Measurements from ENCODE around the gene THG1L. TPM values are rescaled to one million over a fixed set of nuclear protein-coding genes. Genes with fewer than 3 reads are reported as not detected.
"Not testable (repeated sequence)": the region's sequence is repeated elsewhere in the genome, so short reads cannot be mapped to it uniquely, and the experiment has no call there.

THG1L gene
- total RNA-seq (2014; rRNA removed; shearing (Covaris generic)): 6.1 and 14.4 TPM in 2 replicates

DNA sequence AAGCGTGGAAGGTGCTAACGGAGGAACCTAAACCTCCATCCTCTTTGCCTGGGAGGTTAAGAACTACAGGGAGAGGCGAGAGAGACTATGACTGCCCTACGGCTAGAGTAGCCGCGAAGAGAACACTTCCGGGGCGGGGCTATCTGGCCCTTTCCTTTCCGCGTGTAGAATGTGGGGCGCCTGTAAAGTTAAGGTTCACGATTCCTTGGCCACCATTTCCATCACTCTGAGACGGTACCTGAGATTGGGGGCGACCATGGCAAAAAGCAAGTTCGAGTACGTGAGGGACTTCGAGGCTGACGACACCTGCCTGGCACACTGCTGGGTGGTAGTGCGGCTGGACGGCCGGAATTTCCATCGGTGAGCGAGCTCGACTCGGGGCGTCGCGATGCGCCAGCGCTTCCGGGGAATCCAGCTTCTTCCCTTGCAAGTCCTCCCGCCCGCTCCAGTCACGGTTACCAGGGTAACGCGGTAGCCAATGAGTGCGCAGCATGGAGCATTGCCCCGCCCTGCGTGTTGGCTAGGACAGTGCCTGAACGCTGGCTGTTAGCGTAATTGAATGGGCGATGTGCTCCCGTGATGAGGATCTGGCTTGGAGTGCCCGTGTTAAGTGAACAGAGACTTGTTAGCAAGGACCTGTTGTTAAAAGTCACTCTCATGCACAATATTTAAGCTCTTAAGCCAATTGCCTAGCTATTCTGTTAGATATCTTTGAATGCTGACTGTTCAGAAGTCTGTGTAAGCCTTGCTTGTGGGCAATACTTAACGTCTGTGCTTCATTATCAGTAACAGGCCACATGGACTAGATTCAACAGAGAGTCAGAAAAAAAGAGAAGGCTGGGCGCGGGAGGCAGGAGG, at the start of gene THG1L:
THG1L (plus strand) TSS at position 149 of the 858 bp plus-strand sequence; CDS start at position 170, 21 bp downstream.
- DNase-seq (ENCODE audit: low read depth): peak; percentile 98

DNA sequence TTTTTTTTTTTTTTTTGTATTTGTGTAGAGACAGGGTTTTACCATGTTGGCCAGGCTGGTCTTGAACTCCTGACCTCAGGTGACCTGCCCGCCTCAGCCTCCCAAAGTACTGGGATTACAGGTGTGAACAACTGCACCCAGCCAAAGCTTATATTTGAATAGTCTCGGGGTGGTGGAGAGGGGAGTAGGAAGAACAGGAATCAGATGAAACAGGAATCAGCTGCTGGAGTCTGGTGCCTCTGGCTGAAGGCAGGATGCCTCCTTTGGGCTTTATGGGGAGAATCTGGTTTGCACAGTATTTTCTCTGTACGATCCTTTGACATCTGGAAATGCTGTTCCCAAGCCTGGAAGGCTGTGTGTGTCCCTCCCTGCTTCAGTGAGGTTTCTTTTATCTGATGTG, 49.0 kb upstream of the THG1L start:
- DNase-seq (ENCODE audit: low read depth): no peak

DNA sequence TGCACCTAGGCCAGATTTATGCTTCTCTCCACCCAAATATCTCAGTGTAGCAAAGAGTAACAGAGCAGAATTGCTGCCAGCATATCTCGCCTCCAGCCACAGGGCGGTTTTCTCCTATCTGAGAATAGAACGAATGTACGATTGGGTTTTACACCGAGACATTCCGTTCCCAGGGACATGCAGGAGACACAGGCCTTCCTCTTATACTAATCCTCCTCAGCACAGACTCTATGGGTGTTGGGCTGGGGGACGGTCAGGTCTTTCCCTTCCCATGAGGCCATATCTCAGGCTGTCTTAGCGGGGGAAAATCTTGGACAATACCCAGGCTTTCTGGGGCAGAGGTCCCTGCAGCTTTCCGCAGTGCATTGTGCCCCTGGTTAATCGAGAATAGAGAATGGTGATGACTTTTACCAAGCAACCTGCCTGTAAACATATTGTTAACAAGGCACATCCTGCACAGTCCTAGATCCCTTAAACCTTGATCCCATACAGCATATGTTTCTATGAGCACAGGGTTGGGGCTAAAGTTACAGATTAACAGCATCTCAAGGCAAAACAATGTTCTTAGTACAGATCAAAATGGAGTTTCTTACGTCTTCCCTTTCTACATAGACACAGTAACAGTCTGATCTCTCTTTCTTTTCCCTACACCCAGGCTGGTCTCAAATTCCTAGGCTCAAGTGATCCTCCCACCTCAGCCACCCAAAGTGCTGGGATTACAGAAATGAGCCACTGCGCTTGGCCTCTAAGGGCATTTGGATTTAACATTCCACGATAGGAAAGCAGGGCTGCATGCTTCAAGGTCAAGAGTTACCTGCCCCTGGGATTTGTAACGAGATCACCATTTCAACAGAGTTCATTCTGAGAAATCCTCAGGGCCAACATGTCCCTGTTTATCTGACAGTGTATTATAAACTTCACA, 44.7 kb upstream of the THG1L start:
- not testable (repeated sequence) for DNase-seq (ENCODE audit: low read depth)

DNA sequence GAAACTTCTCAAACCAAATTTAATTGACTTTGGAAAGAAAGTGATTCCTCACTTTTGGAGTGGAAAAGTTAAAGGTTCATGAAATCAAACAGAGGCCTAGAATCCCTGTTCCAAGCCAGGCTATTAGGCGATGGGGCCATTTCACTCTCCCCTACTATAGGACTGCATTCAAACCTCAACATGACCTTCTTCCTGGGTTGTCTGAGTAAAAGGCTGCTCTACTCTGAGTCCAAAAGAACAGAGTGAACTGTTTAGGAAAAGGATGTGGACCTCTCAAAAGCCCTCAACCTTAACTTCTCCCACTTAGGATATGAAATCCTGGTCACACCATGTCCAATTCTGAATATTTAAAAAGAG, 44.0 kb upstream of the THG1L start:
- DNase-seq (ENCODE audit: low read depth): no peak

DNA sequence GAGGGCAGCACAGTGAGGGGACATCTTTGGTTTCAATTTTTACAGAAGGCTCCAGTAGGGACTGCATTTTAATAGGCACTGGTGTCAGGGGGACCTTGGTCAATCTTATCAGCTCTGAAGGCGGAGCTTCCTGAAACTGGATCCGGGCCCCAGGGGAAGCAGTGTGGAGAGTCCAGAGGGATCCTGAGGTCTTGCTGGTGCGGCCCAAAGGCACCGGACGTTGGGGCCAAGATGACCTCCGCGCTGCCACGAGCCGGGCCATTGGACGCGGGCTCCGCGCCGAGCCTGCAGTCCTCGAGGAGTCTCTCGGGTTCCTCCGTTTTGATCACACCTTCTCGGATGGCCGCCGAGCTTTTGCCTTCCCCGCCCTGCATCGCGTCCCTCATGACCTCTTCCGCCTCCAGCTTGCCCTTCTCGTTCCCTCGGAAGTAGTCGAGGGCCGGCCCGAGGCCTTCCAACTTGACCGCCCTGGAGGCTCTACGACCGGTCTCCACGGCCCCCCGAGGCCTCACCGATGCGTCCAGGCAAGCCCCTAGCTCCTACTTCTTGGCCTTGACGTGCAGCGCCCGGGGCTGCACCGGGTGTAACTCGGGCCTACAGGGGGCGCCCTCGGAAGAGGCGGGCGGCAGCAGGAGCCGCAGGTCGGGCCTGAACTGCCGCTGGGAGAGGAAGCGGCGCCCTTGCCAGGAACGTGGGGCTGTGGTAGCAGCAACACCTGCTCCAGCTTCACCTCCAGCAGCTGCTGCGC, 41.1 kb upstream of the THG1L start:
- no peak for DNase-seq (ENCODE audit: low read depth)

DNA sequence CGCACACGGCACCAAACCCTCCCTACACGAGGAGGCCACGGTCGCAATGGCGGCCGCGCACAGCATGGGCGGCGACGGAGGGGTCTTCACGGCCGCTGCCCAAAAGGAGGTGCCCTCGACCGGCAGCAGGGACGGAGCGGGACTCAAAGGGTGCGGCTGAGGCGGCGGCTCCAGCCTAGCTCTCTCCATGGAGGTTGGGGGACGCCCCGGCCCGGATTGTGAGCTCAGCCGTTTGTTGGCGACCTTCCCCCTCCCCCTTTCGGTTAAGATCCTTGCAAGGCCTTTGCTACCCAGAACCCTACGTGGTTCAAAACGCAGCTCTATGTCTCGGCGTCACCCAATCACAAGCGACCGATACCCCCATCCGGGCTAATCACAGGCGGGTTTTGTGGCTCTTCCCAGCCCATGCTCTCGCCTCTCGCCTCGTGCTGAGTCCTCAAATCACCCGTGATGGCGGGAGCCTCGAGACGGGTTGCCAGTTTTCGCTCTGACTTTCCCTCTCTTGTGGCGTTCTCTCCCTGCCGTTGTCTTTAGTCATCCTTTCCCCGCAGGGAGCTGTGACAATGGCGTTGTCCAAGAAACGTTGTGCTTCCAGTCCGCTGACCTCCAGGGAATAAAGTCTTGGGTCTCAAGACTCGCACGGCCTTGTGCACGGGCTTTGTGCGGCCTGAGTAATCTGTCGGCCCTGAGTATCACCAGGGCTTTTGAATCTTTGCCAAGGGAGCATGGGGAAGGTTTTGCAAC, 40.4 kb upstream of the THG1L start:
- DNase-seq (ENCODE audit: low read depth): no peak

DNA sequence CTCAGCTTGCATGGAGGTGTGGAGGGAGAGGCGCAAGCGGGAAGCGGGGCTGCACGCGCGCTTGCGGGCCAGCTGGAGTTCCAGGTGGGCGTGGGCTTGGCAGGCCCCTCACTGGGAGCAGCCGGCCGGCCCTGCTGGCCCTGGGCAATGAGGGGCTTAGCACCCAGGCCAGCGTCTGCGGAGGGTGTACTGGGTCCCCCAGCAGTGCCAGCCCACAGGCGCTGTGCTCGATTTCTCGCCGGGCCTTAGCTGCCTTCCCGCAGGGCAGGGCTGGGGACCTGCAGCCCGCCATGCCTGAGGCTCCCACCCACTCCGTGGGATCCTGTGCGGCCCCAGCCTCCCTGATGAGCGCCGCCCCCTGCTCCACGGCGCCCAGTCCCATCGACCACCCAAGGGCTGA, 37.4 kb upstream of the THG1L start:
- DNase-seq (ENCODE audit: low read depth): not testable (repeated sequence)

DNA sequence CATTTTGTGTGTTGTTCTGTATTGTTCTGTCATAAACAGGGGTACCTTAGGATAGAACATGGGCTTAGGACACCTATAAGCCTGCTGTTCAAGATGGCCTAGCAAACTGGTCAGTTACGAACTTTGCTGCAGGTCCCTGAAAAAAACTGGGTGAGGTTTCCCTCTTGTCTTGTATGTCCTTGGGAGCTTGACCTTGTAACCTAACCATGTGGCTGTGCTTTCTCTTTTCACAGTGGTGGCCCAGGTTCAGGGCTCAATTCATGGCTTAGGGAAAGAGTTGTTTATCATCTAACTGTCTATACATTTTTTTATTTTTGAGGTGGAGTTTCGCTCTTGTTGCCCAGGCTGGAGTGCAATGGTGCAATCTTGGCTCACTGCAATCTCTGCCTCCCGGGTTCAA, 35.1 kb upstream of the THG1L start:
- not testable (repeated sequence) for DNase-seq (ENCODE audit: low read depth)

DNA sequence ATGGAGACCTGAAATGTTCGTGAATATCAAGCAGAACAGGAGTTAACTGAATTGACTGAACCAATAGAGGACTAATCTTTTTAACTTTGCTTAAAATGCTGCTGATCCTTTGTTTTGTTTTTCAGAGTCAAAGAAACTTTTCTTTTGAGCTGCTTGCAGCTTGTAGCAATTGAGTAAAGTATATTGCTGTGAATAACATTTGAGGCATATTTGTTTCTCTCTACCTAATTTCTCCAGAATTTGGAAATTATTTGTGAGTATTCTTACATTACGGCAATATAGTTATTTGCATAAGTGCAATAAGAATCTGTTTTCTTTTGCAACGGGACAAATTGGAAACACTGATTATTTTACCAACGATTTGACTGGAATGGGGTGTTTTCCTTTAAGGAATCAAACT, 32.5 kb upstream of the THG1L start:
- not testable (repeated sequence) for DNase-seq (ENCODE audit: low read depth)

DNA sequence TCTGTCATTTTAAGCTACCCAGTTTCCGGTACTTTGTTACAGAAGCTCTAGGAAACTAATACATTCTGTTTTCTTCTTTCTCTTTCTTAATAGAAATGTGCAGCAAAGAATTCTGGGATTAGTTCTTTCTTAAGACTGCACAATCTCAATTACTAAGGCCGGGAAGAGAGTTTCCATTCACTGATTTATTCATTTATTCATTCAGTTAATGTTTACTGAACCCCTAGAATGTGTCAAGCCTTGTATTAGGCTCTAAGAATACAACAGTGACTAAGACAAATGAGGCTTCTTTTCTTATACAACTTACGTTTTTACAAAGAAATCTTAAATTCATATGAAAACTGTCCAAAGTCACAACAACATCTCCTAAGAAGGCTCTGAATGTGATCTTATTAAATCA, 27.5 kb upstream of the THG1L start:
- DNase-seq (ENCODE audit: low read depth): no peak

DNA sequence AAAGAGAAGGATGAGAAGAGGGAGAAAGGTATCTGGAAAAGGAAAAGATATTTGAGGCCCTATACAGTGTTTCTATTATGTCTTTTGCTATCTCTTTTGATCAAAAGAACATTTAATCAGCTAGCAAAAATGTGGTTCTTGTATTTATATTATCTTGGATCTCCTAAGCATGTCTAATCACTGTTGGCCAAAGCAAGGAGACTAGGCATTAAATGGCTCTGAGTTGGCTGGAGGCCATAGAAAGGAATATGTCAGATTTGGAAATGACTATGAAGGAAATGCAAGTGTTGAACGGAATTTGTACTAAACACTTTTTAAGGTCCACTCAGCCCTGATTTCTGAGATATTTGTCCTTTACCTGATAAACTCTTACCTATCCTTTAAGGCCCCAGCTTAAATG, 22.4 kb upstream of the THG1L start:
- DNase-seq (ENCODE audit: low read depth): peak; percentile 79

DNA sequence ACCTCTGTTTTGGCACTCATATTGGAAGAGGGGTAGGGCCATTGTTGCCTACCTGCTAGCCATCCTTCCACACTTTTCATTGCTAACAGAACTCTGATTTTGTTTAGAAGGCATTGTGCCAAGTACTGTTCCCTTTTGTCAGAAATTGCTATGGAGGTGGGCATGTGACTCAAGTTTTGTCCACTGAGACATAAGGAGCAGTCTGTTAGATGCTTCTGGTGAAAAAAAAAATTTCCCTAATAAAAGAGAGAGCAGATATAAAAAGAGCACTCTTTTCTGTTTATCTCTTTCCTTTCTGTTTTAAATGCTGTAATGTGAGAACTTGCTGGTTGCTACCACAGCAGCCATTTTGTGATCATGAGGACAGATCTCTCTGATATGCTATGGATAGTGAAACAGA, 21.9 kb upstream of the THG1L start:
- DNase-seq (ENCODE audit: low read depth): peak; percentile 10

DNA sequence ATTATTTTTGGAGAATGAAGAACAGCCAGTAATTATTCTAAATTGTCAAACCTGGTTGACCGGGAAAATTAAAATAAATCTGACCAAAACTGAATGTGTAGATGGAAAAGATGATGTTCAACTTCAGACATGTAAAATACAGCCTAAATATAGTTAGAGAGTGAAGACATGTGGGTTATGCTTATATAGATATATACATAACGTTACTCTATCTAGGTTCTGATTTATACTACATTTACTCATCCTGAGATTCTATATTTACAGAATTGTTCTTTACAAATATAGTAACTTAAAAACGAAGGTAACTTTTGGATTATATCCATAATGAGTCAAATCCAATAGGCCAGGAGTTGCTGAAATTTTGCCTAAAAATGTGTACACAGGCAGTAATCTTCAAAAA, 20.8 kb upstream of the THG1L start:
- no peak for DNase-seq (ENCODE audit: low read depth)

DNA sequence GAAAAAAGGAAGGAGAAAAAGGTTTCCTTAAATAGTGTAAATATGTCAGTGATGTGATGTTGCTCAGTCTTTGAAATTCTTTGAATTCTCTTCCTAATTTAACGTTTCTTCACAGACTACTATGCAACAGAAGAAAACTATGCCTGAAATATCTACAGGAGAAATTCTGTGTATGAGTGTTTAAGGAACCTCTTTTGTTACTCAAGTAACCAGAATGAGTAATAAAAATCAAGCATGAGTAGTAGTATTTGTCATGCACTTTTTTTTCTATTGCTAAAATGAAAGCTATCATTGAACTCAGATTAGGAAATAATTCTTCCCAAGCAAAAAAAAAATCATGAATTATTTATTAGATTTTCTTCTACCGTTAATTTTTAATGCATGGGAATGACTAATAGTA, 20.3 kb upstream of the THG1L start:
- DNase-seq (ENCODE audit: low read depth): peak; percentile 67

DNA sequence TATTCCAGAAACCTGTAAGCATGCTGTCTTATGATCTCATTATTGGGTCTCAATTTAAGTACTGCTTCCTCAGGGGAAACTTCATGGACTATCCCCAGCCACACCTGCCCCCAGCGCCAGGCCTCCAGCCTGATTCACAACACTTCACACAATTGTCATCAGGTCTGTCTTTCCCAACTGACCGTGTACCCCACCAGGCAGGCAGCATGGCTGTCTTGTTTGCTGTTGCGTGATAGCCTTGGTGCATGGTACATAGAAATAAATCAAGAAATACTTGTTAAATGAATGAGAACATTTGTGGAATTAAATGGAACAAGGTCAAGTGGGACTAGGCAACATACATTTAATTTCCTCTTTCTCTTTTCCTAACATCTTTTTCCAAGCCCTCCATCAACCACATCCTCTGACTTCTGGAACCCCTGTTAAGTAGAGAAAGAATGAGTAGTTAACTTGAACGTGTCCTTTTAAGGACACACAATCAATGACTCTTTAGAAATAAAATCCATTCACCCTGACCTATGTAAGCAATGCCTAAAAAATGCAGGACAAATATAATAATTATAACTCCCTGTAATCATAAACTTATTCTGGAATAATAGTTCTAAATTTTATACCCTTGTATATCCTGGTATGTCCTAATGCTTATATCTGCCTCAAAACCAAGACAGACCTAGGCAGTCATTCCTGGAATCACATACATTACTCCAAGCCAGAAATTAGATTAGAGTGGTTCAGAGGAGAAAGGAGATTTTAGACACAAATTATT, 17.2 kb upstream of the THG1L start:
- DNase-seq (ENCODE audit: low read depth): no peak

DNA sequence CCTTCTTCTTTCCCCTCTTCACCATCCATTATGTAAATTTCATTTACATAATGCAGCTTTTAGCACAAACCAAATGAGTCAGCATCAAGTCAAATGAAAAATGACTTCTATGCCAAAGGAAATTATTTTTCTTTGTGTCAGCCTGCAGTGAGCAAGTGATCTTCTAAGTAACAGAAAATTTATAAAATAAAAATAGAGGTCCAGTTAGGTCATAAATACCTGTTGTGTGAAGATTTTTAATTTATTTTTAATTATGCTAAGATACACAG, 16.7 kb upstream of the THG1L start:
- DNase-seq (ENCODE audit: low read depth): peak; percentile 18

DNA sequence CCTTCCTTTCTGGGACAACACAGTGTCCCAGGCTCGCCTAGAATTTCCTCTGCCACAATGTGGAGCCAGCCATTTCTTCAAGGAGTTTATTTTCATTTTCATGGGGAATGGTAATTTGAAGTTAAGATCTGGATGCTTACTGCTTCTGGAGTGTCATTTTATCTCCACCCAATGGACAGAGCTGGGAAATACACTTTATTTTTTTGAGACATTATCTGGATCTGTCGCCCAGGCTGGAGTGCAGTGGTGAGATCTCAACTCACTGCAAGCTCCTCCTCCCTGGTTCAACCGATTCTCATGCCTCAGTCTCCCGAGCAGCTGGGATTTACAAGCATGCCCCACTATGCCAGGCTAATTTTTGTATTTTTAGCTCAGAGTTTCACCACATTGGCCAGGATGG, 12.7 kb upstream of the THG1L start:
- DNase-seq (ENCODE audit: low read depth): peak; percentile 71

DNA sequence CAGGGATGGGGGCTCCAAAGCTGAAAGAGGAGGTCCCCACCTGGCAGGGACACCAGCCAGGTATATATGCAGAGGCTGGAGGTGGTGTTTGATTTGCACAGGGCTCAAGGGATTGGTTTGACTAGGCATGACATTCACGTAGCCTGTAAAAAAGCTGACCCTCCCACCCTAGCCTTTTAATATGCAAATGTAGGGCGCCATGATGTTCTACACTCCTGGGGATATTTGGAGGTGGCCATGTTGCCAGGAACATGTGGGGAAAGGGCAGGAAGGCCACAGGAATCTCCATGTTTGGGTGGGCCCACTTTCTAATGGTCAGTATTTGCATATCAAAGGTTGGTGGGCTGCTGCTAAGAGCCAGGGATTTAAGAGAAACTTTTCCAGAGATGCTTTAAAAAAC, 12.0 kb upstream of the THG1L start:
- no peak for DNase-seq (ENCODE audit: low read depth)

DNA sequence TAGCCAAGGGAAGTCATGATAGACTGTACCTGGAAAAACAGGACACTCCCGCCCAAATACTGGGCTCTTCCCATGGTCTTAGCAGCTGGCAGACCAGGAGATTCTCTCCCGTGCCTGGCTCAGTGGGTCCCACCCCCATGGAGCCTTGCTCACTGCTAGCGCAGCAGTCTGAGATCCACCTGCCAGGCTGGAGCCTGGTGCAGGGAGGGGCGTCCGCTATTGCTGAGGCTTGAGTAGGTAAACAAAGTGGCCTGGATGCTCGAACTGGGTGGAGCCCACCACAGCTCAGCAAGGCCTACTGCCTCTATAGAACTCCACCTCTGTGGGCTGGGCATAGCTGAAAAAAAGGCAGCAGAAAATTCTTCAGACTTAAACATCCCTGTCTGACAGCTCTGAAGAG, 10.1 kb upstream of the THG1L start:
- DNase-seq (ENCODE audit: low read depth): no peak

DNA sequence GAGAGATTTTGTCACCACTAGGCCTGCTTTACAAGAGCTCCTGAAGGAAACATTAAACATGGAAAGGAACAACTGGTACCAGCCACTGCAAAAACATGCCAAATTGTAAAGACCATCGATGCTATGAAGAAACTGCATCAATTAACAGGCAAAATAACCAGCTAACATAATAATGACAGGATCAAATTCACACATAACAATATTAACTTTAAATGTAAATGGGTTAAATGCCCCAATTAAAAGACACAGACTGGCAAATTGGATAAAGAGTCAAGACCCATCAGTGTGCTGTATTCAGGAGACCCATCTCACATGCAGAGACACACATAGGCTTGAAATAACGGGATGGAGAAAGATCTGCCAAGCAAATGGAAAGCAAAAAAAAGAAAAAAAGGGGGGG, 8.3 kb upstream of the THG1L start:
- not testable (repeated sequence) for DNase-seq (ENCODE audit: low read depth)

DNA sequence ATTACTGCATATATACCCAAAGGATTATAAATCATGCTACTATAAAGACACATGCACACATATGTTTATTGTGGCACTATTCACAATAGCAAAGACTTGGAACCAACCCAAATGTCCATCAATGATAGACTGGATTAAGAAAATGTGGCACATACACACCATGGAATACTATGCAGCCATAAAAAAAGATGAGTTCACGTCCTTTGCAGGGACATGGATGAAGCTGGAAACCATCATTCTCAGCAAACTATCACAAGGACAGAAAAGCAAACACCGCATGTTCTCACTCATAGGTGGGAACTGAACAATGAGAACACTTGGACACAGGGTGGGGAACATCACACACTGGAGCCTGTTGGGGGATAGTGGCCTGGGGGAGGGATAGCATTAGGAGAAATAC, 4.6 kb upstream of the THG1L start:
- not testable (repeated sequence) for DNase-seq (ENCODE audit: low read depth)
